Spleen (tissue), 11 donors: ENCODE measurements around the gene GAL3ST1. TPM values are rescaled to one million over a fixed set of nuclear protein-coding genes. Genes with fewer than 3 reads are reported as not detected.

Experiments
- DNase-seq: peaks from one replicate; pipeline ENCODE4 v3.0.0-alpha.2; 2020
- H3K27ac ChIP-seq, 8 donors: fragments of 200-600 bp; sonication (generic) in 7 of 8; 1 replicate in 4 of 8; 2 replicates in 4 of 8; pipeline versions ENCODE4 v1.5.0 to v1.8.0; 2016 to 2021; ENCODE audit warnings: inconsistent platforms in 4 of 8, mild to moderate bottlenecking in 4 of 8, moderate library complexity in 1 of 8
- H3K27me3 ChIP-seq, 7 donors: fragments of 200-600 bp; sonication (generic) in 6 of 7; replicated peaks in 1 of 7; 1 replicate in 4 of 7; 2 replicates in 3 of 7; pipeline versions ENCODE4 v1.5.0 to v1.8.0; 2016 to 2021; ENCODE audit warnings: inconsistent platforms in 3 of 7, mild to moderate bottlenecking in 1 of 7
- H3K36me3 ChIP-seq, 6 donors: fragments of 200-600 bp; sonication (generic) in 5 of 6; 1 replicate in 4 of 6; 2 replicates in 2 of 6; pipeline versions ENCODE4 v1.5.0 to v1.8.0; 2016 to 2021; ENCODE audit warnings: inconsistent platforms in 2 of 6
- H3K4me1 ChIP-seq, 6 donors: fragments of 200-600 bp; sonication (generic) in 5 of 6; 1 replicate in 3 of 6; 2 replicates in 3 of 6; pipeline versions ENCODE4 v1.5.0 to v1.8.0; 2016 to 2021; ENCODE audit warnings: inconsistent platforms in 3 of 6
- H3K4me3 ChIP-seq, 8 donors: fragments of 200-600 bp; sonication (generic) in 7 of 8; 1 replicate in 4 of 8; 2 replicates in 4 of 8; pipeline versions ENCODE4 v1.5.0 to v1.8.0; 2016 to 2021; ENCODE audit warnings: inconsistent platforms in 4 of 8, mild to moderate bottlenecking in 4 of 8, moderate library complexity in 2 of 8
- H3K9me3 ChIP-seq, 8 donors: fragments of 200-600 bp; sonication (generic) in 7 of 8; 1 replicate in 4 of 8; 2 replicates in 4 of 8; pipeline versions ENCODE4 v1.5.0 to v1.8.0; 2016 to 2021; ENCODE audit warnings: inconsistent platforms in 4 of 8
- CTCF ChIP-seq, 11 experiments: fragments of 200-600 bp in 7 of 11; fragments of 450-650 bp in 4 of 11; sonication (generic) in 4 of 11; IDR thresholded peaks in 8 of 11; conservative IDR thresholded peaks in 3 of 11; 1 replicate in 7 of 11; 2 replicates in 4 of 11; pipeline versions ENCODE4 v1.4.0 to v1.8.0; 2016 to 2021; ENCODE audit warnings: antibody characterized with exemption in 11 of 11, inconsistent platforms in 4 of 11, mild to moderate bottlenecking in 1 of 11
- POLR2A ChIP-seq, 3 donors: fragments of 450-650 bp; IDR thresholded peaks; one replicate each; pipeline ENCODE4 v1.5.1; 2017; ENCODE audit warnings: antibody characterized with exemption in 3 of 3, mild to moderate bottlenecking in 1 of 3
- POLR2AphosphoS5 ChIP-seq, 3 donors: sonication (generic); formaldehyde crosslinking; IDR thresholded peaks; one replicate each; pipeline ENCODE4 v1.5.1; 2017; ENCODE audit warnings: antibody characterized with exemption in 3 of 3
- WGBS, 5 donors: extraction: QIAGEN DNeasy Blood & Tissue Kit in 3 of 5; methylation state at CpG; one replicate each; pipeline versions ENCODE4 v1.1.5 to v1.1.7; 2013 to 2018; 5-methylcytosine and 5-hydroxymethylcytosine counted together
- intact Hi-C: fragments of 100-400 bp; cut with DNase I; formaldehyde crosslinking; loops from one replicate; pipeline ENCODE4 v1.15.0; 2023; ENCODE audit warnings: low total_unique reads
- polyA plus RNA-seq, 3 donors: library from polyadenylated mRNA; stranded (reverse); fragments of 200-250 nt; gene quantifications; one replicate each; pipeline ENCODE4 v1.2.1, GENCODE V29; 2013
- total RNA-seq, 7 donors: library from RNA; depleted of rRNA in 3 of 7; stranded (reverse); fragments of >200 nt in 3 of 7; fragmentation: NEBNext Ultra II Directional in 4 of 7; extraction: Animal tissue kit (Norgen Biotek cat#: 25700) in 4 of 7; gene quantifications; one replicate each; pipeline versions ENCODE4 v1.1.0 to v1.2.1, GENCODE V29; 2016 to 2021
- donor health status: healthy with polysubstance abuse.
- donor health status: DM: no; HTN: no; CAD: no; lungs with moderate emphysema.
- donor health status: DM: no; HTN: no; CAD: no.
- donor health status: Bipolar disorder and iron deficiency.
- donor health status: healthy.
- donor health status: DM: no; HTN: no; CAD: no.
- donor health status: DM: yes; HTN: yes; CAD: no.

The GAL3ST1 gene
- total and polyA plus RNA-seq, 10 donors = 0.15 to 2.1 (median 0.51) TPM; not detected in 5

- TF ChIP-seq POLR2A (IDR thresholded peaks at IDR 0.05) (no peak), CTCF (IDR thresholded peaks at IDR 0.05 in 8 of 11, conservative IDR thresholded peaks at IDR 0.05 in 3 of 11) (no peak), POLR2AphosphoS5 (IDR thresholded peaks at IDR 0.05) (no peak)
- no peak for DNase-seq
- WGBS, 5 donors = 84 to 94% (median 93%) methylated on average over 4 of the region's 4 CpGs
- Histone ChIP-seq H3K4me3 (no peak overlapping the region), H3K4me1 (peaks cover 0 to 8% (median 0%) of the 10 kb centered on the region in 6 donors), H3K36me3 (no peaks in the 10 kb centered on the region), H3K9me3 (peaks cover 0 to 9% (median 2%) of the 10 kb centered on the region in 8 donors), H3K27me3 (peaks cover 0 to 61% (median 14%) of the 10 kb centered on the region in 7 donors), H3K27ac (no peak overlapping the region)
- intact Hi-C loops = no loop called here
Measured at GRCh38 chr22:30507670-30508069, 66.8 kb downstream of the GAL3ST1 start.

- Histone ChIP-seq H3K4me3 (no peak overlapping the region), H3K9me3 (peaks cover 0 to under 1% (median 0%) of the 10 kb centered on the region in 8 donors), H3K4me1 (peaks cover 0 to 8% (median 0%) of the 10 kb centered on the region in 6 donors), H3K27me3 (peaks cover 0 to 64% (median 14%) of the 10 kb centered on the region in 7 donors), H3K36me3 (no peaks in the 10 kb centered on the region), H3K27ac (no peak overlapping the region)
- no peak for DNase-seq
- WGBS, 5 donors = 87 to 93% (median 88%) methylated on average over 8 of the region's 8 CpGs
- intact Hi-C loops = no loop called here
- no peak for TF ChIP-seq POLR2A (IDR thresholded peaks at IDR 0.05)
- TF ChIP-seq CTCF (IDR thresholded peaks at IDR 0.05 in 8 of 11, conservative IDR thresholded peaks at IDR 0.05 in 3 of 11) = no peak
- no peak for TF ChIP-seq POLR2AphosphoS5 (IDR thresholded peaks at IDR 0.05)
Measured at GRCh38 chr22:30506507-30506968, 67.9 kb downstream of the GAL3ST1 start.

Other genes with a start within 250 kb of the GAL3ST1 start
- gene TBC1D10A, start 247.7 kb downstream of the GAL3ST1 start, total RNA-seq = 10 to 100 TPM; 26.8 to 46.4 (median 34.3) TPM
- 10 to 100 TPM; 21.1 to 37.4 (median 22.1) TPM for gene TBC1D10A, start 247.7 kb downstream of the GAL3ST1 start, polyA plus RNA-seq
- gene SF3A1, start 217.8 kb downstream of the GAL3ST1 start, total RNA-seq = 100 to 1,000 TPM; 154 to 223 (median 182) TPM
- 10 to 100 TPM; 14.9 to 22.8 (median 16.1) TPM for gene SF3A1, start 217.8 kb downstream of the GAL3ST1 start, polyA plus RNA-seq
- gene CCDC157, start 217.7 kb downstream of the GAL3ST1 start, total RNA-seq = 1 to 10 TPM; 2.1 to 8.1 (median 3.5) TPM
- 1 to 10 TPM; 2.5 to 4.6 (median 3.9) TPM for gene CCDC157, start 217.7 kb downstream of the GAL3ST1 start, polyA plus RNA-seq
- gene RNF215, start 187.3 kb downstream of the GAL3ST1 start, total RNA-seq = 10 to 100 TPM; 10.2 to 19.5 (median 15.9) TPM
- 10 to 100 TPM in 1 of 3 donors, 1 to 10 TPM in 2; 6.5 to 11.0 (median 8.3) TPM for gene RNF215, start 187.3 kb downstream of the GAL3ST1 start, polyA plus RNA-seq
- gene SEC14L2, start 177.6 kb downstream of the GAL3ST1 start, total RNA-seq = 1 to 10 TPM in 6 of 7 donors, under 1 TPM in 1; 0.52 to 6.1 (median 2.4) TPM
- gene SEC14L2, start 177.6 kb downstream of the GAL3ST1 start, polyA plus RNA-seq = 1 to 10 TPM in 1 of 3 donors, under 1 TPM in 2; 0.54 to 1.5 (median 0.96) TPM
- 10 to 100 TPM in 6 of 7 donors, 1 to 10 TPM in 1; 9.9 to 36.8 (median 15.4) TPM for gene MTFP1, start 148.9 kb downstream of the GAL3ST1 start, total RNA-seq
- gene MTFP1, start 148.9 kb downstream of the GAL3ST1 start, polyA plus RNA-seq = 10 to 100 TPM; 16.9 to 30.4 (median 26.4) TPM
- gene SEC14L3, start 102.6 kb downstream of the GAL3ST1 start, total RNA-seq = not detected
- gene SEC14L3, start 102.6 kb downstream of the GAL3ST1 start, polyA plus RNA-seq = not detected
- 1 to 10 TPM in 3 of 7 donors, under 1 TPM in 4; 0.18 to 1.6 (median 0.68) TPM for gene SEC14L4, start 69.0 kb downstream of the GAL3ST1 start, total RNA-seq
- under 1 TPM; 0.03 to 0.29 (median 0.07) TPM for gene SEC14L4, start 69.0 kb downstream of the GAL3ST1 start, polyA plus RNA-seq
- gene SEC14L6, start 27.9 kb downstream of the GAL3ST1 start, total RNA-seq = under 1 TPM in 5 of 7 donors, not detected in 2; 0.16 to 0.56 (median 0.23) TPM
- gene SEC14L6, start 27.9 kb downstream of the GAL3ST1 start, polyA plus RNA-seq = under 1 TPM; 0.03 to 0.06 (median 0.04) TPM
- 10 to 100 TPM; 39.0 to 61.5 (median 49.5) TPM for gene PES1, start 17.2 kb upstream of the GAL3ST1 start, total RNA-seq
- gene PES1, start 17.2 kb upstream of the GAL3ST1 start, polyA plus RNA-seq = 10 to 100 TPM; 45.4 to 72.7 (median 49.0) TPM
- 100 to 1,000 TPM in 1 of 7 donors, 10 to 100 TPM in 6; 23.8 to 110 (median 73.7) TPM for gene TCN2, start 32.5 kb upstream of the GAL3ST1 start, total RNA-seq
- 10 to 100 TPM in 1 of 3 donors, 1 to 10 TPM in 2; 7.3 to 23.1 (median 9.7) TPM for gene TCN2, start 32.5 kb upstream of the GAL3ST1 start, polyA plus RNA-seq
- 1 to 10 TPM; 2.2 to 6.7 (median 4.7) TPM for gene SLC35E4, start 61.1 kb upstream of the GAL3ST1 start, total RNA-seq
- gene SLC35E4, start 61.1 kb upstream of the GAL3ST1 start, polyA plus RNA-seq = 1 to 10 TPM in 1 of 3 donors, under 1 TPM in 2; 0.37 to 1.6 (median 0.94) TPM
- 10 to 100 TPM in 5 of 7 donors, 1 to 10 TPM in 2; 9.5 to 16.3 (median 12.4) TPM for gene DUSP18, start 93.2 kb upstream of the GAL3ST1 start, total RNA-seq
- gene DUSP18, start 93.2 kb upstream of the GAL3ST1 start, polyA plus RNA-seq = 1 to 10 TPM; 1.5 to 4.4 (median 2.3) TPM
- 10 to 100 TPM in 4 of 7 donors, 1 to 10 TPM in 3; 4.3 to 41.4 (median 10.8) TPM for gene OSBP2, start 120.2 kb upstream of the GAL3ST1 start, total RNA-seq
- 1 to 10 TPM in 1 of 3 donors, under 1 TPM in 2; 0.38 to 1.6 (median 0.50) TPM for gene OSBP2, start 120.2 kb upstream of the GAL3ST1 start, polyA plus RNA-seq